Uterus (tissue), 4 donors: Measurements from ENCODE around the gene GTSE1. TPM values are rescaled to one million over a fixed set of nuclear protein-coding genes. Genes with fewer than 3 reads are reported as not detected.

Experiments used
- DNase-seq, 2 donors: peaks; one replicate each; pipeline ENCODE4 v3.0.0-alpha.2; 2019 to 2020
- H3K27ac ChIP-seq, 2 donors: fragments of 200-600 bp; sonication (generic); 1 replicate in 1 of 2; 2 replicates in 1 of 2; pipeline ENCODE4 v1.5.1; 2016 to 2018
- H3K27me3 ChIP-seq, 2 donors: fragments of 200-600 bp; sonication (generic); one replicate each; pipeline ENCODE4 v1.5.1; 2018 to 2019; ENCODE audit warnings: control low read depth in 1 of 2
- H3K36me3 ChIP-seq, 2 donors: fragments of 200-600 bp; sonication (generic); one replicate each; pipeline ENCODE4 v1.5.1; 2019; ENCODE audit warnings: control low read depth in 1 of 2
- H3K4me1 ChIP-seq, 2 donors: fragments of 200-600 bp; sonication (generic); one replicate each; pipeline ENCODE4 v1.5.1; 2018 to 2019; ENCODE audit warnings: control low read depth in 1 of 2
- H3K4me3 ChIP-seq, 2 donors: fragments of 200-600 bp; sonication (generic); 1 replicate in 1 of 2; 2 replicates in 1 of 2; pipeline ENCODE4 v1.5.1; 2018 to 2019; ENCODE audit warnings: mild to moderate bottlenecking in 1 of 2
- H3K9me3 ChIP-seq, 2 donors: fragments of 200-600 bp; sonication (generic); one replicate each; pipeline ENCODE4 v1.5.1; 2019; ENCODE audit warnings: control low read depth in 1 of 2
- POLR2A ChIP-seq, 2 donors: fragments of 450-650 bp; IDR thresholded peaks; one replicate each; pipeline ENCODE4 v1.6.1; 2016; ENCODE audit warnings: antibody characterized with exemption in 2 of 2, mild to moderate bottlenecking in 1 of 2, moderate library complexity in 1 of 2
- intact Hi-C: fragments of 100-400 bp; cut with DNase I; formaldehyde crosslinking; loops from one replicate; pipeline ENCODE4 v1.15.1; 2023; ENCODE audit warnings: low total_unique reads
- total RNA-seq, 4 donors: library from RNA; depleted of rRNA in 3 of 4; stranded (reverse); fragments of >200 nt in 3 of 4; gene quantifications; one replicate each; pipeline versions ENCODE4 v1.1.0 to v1.2.4, GENCODE V29; 2014 to 2023
- TF ChIP-seq, protein P1 (sequence below), 4 experiments: fragments of 200-600 bp in 2 of 4; fragments of 450-650 bp in 2 of 4; sonication (generic) in 2 of 4; IDR thresholded peaks; one replicate each; pipeline ENCODE4 v1.5.1; 2016 to 2019; ENCODE audit warnings: antibody characterized with exemption in 4 of 4, mild to moderate bottlenecking in 2 of 4, moderate library complexity in 1 of 4
- donor health status: DM: yes; HTN: yes; CAD: no.

The GTSE1 gene
- total RNA-seq, 4 donors from 2014 or later, result 0.21 to 6.9 TPM; not detected in 2

DNA sequence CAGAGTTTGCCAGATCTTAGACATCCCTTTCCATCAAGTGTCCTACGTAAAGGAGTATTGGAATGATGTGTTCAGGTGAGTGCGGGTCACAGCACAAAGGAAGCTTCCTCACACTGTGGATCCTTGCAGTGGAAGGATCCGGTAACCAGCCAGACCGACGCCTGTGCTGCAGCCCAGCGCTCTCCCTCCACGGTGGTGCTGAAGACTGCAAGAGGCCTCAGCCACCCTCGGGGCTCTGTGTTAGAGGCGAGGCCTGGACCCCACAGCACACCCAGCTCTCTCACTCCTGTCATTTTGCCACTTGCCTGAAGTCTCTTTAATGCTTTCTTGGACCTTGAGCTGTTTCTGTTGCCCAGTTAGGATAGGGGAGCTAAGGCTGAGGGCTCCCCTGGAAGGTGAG is 41.2 kb downstream of the GTSE1 start:
- Histone ChIP-seq H3K27me3 (no peaks in the 10 kb centered on the region), H3K27ac (no peak overlapping the region), H3K4me1 (peaks cover 0 to 8% of the 10 kb centered on the region in 2 donors), H3K4me3 (no peak overlapping the region), H3K36me3 (no peaks in the 10 kb centered on the region), H3K9me3 (no peaks in the 10 kb centered on the region)
- intact Hi-C loops, result no loop called here
- no peak for DNase-seq
- TF ChIP-seq, protein P1, sequence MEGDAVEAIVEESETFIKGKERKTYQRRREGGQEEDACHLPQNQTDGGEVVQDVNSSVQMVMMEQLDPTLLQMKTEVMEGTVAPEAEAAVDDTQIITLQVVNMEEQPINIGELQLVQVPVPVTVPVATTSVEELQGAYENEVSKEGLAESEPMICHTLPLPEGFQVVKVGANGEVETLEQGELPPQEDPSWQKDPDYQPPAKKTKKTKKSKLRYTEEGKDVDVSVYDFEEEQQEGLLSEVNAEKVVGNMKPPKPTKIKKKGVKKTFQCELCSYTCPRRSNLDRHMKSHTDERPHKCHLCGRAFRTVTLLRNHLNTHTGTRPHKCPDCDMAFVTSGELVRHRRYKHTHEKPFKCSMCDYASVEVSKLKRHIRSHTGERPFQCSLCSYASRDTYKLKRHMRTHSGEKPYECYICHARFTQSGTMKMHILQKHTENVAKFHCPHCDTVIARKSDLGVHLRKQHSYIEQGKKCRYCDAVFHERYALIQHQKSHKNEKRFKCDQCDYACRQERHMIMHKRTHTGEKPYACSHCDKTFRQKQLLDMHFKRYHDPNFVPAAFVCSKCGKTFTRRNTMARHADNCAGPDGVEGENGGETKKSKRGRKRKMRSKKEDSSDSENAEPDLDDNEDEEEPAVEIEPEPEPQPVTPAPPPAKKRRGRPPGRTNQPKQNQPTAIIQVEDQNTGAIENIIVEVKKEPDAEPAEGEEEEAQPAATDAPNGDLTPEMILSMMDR (IDR thresholded peaks at IDR 0.05), result no peak
- no peak for TF ChIP-seq POLR2A (IDR thresholded peaks at IDR 0.05)

DNA sequence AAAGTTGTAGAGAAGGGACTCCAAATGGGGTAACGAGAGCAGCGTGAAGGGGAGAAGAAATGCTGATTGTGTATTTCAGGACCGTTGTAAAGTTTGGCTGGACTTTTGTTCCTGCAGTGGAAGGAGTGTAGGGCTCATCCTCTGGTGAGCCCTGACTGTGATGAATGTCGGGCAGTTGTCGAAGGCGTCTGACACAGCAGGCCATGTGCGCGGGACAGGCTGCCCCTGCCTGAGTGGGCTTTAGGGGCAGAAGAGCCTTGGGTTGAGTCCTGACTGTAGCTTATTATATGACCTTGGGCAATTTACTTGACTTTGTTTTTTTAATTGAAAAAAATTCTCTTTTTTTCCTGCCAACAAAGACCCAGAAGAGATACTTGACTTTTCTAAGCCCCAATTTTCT is 42.0 kb downstream of the GTSE1 start:
- H3K4me3 ChIP-seq, result no peak overlapping the region
- no peaks in the 10 kb centered on the region for H3K9me3 ChIP-seq
- TF ChIP-seq, protein P1 (IDR thresholded peaks at IDR 0.05), result no peak
- no peak for TF ChIP-seq POLR2A (IDR thresholded peaks at IDR 0.05)
- intact Hi-C loops, result no loop called here
- H3K36me3 ChIP-seq, result no peaks in the 10 kb centered on the region
- H3K27ac ChIP-seq, result no peak overlapping the region
- DNase-seq, result no peak
- no peaks in the 10 kb centered on the region for H3K27me3 ChIP-seq
- peaks cover 0 to 8% of the 10 kb centered on the region in 2 donors for H3K4me1 ChIP-seq

DNA sequence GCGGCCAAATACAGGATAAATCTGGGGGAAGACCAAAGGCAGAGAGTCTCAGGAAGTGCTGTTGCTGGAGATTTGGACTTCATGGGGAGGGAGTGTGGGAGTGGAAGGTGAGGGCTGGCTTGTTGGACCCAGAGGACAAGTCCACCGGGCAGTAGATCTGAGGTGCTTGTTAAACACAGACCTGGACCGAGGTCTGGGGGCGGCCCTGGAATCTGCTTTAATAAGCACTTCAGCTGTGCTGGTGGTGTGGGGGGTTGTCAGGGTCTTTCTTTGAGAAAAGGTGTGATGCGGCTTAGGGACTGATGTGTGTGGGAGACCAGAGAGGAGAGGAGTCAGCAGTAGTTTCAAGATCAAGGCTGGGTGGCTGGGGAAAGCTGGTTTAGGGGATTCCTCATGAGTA is 43.3 kb downstream of the GTSE1 start:
- peaks cover 0 to 8% of the 10 kb centered on the region in 2 donors for H3K4me1 ChIP-seq
- H3K27ac ChIP-seq, result no peak overlapping the region
- H3K36me3 ChIP-seq, result no peaks in the 10 kb centered on the region
- intact Hi-C loops, result no loop called here
- TF ChIP-seq POLR2A (IDR thresholded peaks at IDR 0.05), result no peak
- TF ChIP-seq, protein P1 (IDR thresholded peaks at IDR 0.05), result no peak
- no peaks in the 10 kb centered on the region for H3K27me3 ChIP-seq
- no peak for DNase-seq
- no peak overlapping the region for H3K4me3 ChIP-seq
- H3K9me3 ChIP-seq, result no peaks in the 10 kb centered on the region

DNA sequence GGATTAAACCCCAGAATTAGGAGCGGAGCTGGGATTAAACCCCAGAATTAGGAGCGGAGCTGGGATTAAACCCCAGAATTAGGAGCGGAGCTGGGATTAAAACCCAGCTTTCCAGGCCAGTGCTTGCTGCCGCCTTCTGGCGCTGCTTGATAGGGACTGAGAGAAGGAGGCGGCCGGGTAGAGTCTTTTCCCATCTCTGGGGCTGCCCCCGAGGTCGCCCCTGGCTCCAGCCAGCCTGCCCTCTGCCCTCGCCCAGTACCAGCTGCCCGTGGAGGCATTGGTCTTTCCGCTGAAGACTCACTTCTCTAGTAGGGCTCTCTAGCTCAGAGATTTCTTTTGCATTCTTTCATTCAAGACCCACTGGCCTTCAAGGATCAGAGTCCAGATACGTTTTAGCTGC is 44.0 kb downstream of the GTSE1 start:
- H3K36me3 ChIP-seq, result no peaks in the 10 kb centered on the region
- no peak overlapping the region for H3K4me3 ChIP-seq
- no peaks in the 10 kb centered on the region for H3K9me3 ChIP-seq
- no peak for TF ChIP-seq POLR2A (IDR thresholded peaks at IDR 0.05)
- TF ChIP-seq, protein P1 (IDR thresholded peaks at IDR 0.05), result no peak
- H3K27me3 ChIP-seq, result no peaks in the 10 kb centered on the region
- DNase-seq, result no peak
- intact Hi-C loops, result no loop called here
- no peak overlapping the region for H3K27ac ChIP-seq
- H3K4me1 ChIP-seq, result peaks cover 0 to 8% of the 10 kb centered on the region in 2 donors

DNA sequence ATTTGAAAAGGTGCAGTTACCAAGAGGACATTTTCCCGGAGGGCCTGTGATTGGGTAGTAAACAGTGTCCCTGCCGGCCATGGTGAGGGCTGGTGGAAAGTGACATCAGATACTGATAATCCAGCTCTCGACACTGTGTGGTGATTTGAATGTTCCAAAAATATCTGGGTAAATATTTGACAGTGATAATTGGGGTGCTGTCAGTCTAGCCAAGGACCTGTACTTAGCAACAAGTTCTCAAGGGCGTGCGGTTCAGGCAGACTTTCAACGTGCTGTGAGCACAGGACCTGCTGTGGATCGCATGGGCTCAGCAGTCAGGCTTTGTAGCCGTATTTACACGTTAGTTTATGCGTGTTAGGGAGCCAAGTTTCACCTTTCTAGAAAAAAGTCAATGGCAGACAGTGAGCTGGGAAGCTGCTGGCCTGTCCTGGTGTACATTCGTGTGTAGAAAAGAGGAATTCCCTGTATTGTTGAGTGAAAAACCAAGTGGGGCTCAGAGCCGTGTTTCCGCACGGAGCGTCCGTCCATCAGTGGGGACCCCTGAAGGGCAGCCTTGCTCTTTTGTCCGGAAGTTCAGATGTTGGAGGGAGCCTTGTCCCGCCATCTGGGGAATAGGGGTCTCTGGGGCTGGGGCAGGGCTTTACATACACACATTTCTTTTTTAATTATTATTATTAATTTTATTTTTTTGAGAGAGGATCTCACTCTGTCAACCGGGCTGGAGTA is 50.2 kb downstream of the GTSE1 start:
- no peak for TF ChIP-seq POLR2A (IDR thresholded peaks at IDR 0.05)
- TF ChIP-seq, protein P1 (IDR thresholded peaks at IDR 0.05), result no peak
- Histone ChIP-seq H3K36me3 (no peaks in the 10 kb centered on the region), H3K4me1 (no peaks in the 10 kb centered on the region), H3K9me3 (no peaks in the 10 kb centered on the region), H3K27ac (no peak overlapping the region), H3K27me3 (no peaks in the 10 kb centered on the region), H3K4me3 (no peak overlapping the region)
- intact Hi-C loops, result no loop called here
- DNase-seq, result no peak
